Mesothelial cell of epicardium (in vitro differentiated cells): ENCODE data around the gene MB21D2. TPM values are rescaled to one million over a fixed set of nuclear protein-coding genes. Genes with fewer than 3 reads are reported as not detected.

Experiments
- DNase-seq, 2 experiments: peaks; one replicate each; pipeline ENCODE4 v3.0.0; 2021; ENCODE audit warnings: low spot score in 2 of 2; ENCODE audit not compliant: unreplicated experiment in 2 of 2
- H3K27ac Mint-ChIP-seq: 2 replicates; pipeline ENCODE4 v1.8.0; 2021; ENCODE audit warnings: mixed read lengths
- H3K27me3 Mint-ChIP-seq: 2 replicates; pipeline ENCODE4 v1.8.0; 2021; ENCODE audit warnings: low read depth, mixed read lengths
- H3K36me3 Mint-ChIP-seq: 2 replicates; pipeline ENCODE4 v1.8.0; 2021; ENCODE audit warnings: mixed read lengths
- H3K4me1 Mint-ChIP-seq: 2 replicates; pipeline ENCODE4 v1.8.0; 2021; ENCODE audit warnings: mixed read lengths
- H3K4me3 Mint-ChIP-seq: 2 replicates; pipeline ENCODE4 v1.8.0; 2021; ENCODE audit warnings: mild to moderate bottlenecking, moderate library complexity, mixed read lengths
- H3K9me3 Mint-ChIP-seq: 2 replicates; pipeline ENCODE4 v1.8.0; 2021; ENCODE audit warnings: mixed read lengths
- CTCF ChIP-seq: fragments of 200-600 bp; sonication (generic); IDR thresholded peaks from one replicate; pipeline ENCODE4 v1.5.0; 2021; ENCODE audit warnings: antibody characterized with exemption; ENCODE audit not compliant: unreplicated experiment
- total RNA-seq: library from RNA; stranded (reverse); gene quantifications from 3 replicates; pipeline ENCODE4 v1.2.1, GENCODE V29; 2021

MB21D2 gene
- total RNA-seq, 1 donor from 2014 or later: 8.5 TPM

GRCh38 chr3:192862408-192863090 lies 55.1 kb downstream of the MB21D2 start:
- Mint-ChIP-seq H3K36me3 (peaks cover 5% of the 10 kb centered on the region), H3K4me1 (peaks cover 30% of the 10 kb centered on the region), H3K9me3 (no peaks in the 10 kb centered on the region), H3K4me3 (no peak overlapping the region), H3K27ac (peak overlapping the region; percentile 22), H3K27me3 (no peaks in the 10 kb centered on the region)
- DNase-seq: no peak
- TF ChIP-seq CTCF: no peak

GRCh38 chr3:192861972-192862371 lies 55.7 kb downstream of the MB21D2 start:
- H3K9me3 Mint-ChIP-seq: no peaks in the 10 kb centered on the region
- no peak for TF ChIP-seq CTCF
- no peak overlapping the region for H3K27ac Mint-ChIP-seq
- H3K36me3 Mint-ChIP-seq: peaks cover 5% of the 10 kb centered on the region
- no peaks in the 10 kb centered on the region for H3K27me3 Mint-ChIP-seq
- H3K4me1 Mint-ChIP-seq: peaks cover 26% of the 10 kb centered on the region
- no peak for DNase-seq
- H3K4me3 Mint-ChIP-seq: no peak overlapping the region

GRCh38 chr3:192860454-192860853 lies 57.2 kb downstream of the MB21D2 start:
- peaks cover 5% of the 10 kb centered on the region for H3K36me3 Mint-ChIP-seq
- no peaks in the 10 kb centered on the region for H3K9me3 Mint-ChIP-seq
- DNase-seq: no peak
- no peak overlapping the region for H3K4me3 Mint-ChIP-seq
- no peaks in the 10 kb centered on the region for H3K27me3 Mint-ChIP-seq
- H3K27ac Mint-ChIP-seq: no peak overlapping the region
- peaks cover 18% of the 10 kb centered on the region for H3K4me1 Mint-ChIP-seq
- TF ChIP-seq CTCF: no peak

- no peaks in the 10 kb centered on the region for H3K27me3 Mint-ChIP-seq
- H3K36me3 Mint-ChIP-seq: peaks cover 8% of the 10 kb centered on the region
- peaks cover 4% of the 10 kb centered on the region for H3K9me3 Mint-ChIP-seq
- H3K27ac Mint-ChIP-seq: peak overlapping the region; percentile 18
- H3K4me1 Mint-ChIP-seq: peaks cover 11% of the 10 kb centered on the region
- no peak for TF ChIP-seq CTCF
- no peak overlapping the region for H3K4me3 Mint-ChIP-seq
- no peak for DNase-seq
These were observed 58.6 kb downstream of the MB21D2 start for GRCh38 chr3:192858849-192859585.

- peaks cover 20% of the 10 kb centered on the region for H3K4me1 Mint-ChIP-seq
- H3K27me3 Mint-ChIP-seq: no peaks in the 10 kb centered on the region
- H3K4me3 Mint-ChIP-seq: no peak overlapping the region
- no peak for TF ChIP-seq CTCF
- peaks cover 7% of the 10 kb centered on the region for H3K9me3 Mint-ChIP-seq
- H3K36me3 Mint-ChIP-seq: peaks cover 6% of the 10 kb centered on the region
- H3K27ac Mint-ChIP-seq: no peak overlapping the region
- no peak for DNase-seq
These were observed 60.4 kb downstream of the MB21D2 start for GRCh38 chr3:192857260-192857661.
